ENCODE measurements around the gene JMJD1C.

GRCh38 chr10:63204667-63205391, 260.9 kb downstream of the JMJD1C start:
- TF ChIP-seq CTCF (IDR thresholded peaks at IDR 0.05) (no peak), EP300 (IDR thresholded peaks at IDR 0.05) (no peak)

Measured in ovary (tissue), 3 donors.